GM21515 (cell line): Measurements from ENCODE around the gene LSAMP.
"Not testable (repeated sequence)": the region's sequence is repeated elsewhere in the genome, so short reads cannot be mapped to it uniquely, and the experiment has no call there.

Experiments used
- ATAC-seq: cut with Tn5 transposase; IDR thresholded peaks from one replicate; pipeline ENCODE4 v1.9.1; 2021; ENCODE audit not compliant: unreplicated experiment

The LSAMP gene

DNA sequence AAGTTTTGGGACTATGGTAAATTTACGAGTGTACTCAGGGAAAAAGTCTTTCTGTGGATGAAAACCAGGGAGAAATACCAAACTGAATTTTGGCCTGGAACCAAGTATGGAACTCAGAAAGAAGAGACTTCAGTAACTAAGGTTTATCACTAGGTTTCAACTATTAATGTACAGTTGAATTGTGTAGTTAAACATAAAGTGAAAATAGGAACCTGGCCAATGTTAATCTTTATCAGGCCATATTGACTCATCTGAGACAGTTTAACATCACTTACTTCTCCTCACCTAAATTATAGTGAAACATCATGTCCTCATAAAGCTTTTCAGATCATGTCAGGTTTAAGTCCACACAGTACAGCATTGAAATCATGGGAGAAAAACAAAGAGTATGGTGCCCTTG lies 197.7 kb downstream of the LSAMP start:
- no peak for ATAC-seq

DNA sequence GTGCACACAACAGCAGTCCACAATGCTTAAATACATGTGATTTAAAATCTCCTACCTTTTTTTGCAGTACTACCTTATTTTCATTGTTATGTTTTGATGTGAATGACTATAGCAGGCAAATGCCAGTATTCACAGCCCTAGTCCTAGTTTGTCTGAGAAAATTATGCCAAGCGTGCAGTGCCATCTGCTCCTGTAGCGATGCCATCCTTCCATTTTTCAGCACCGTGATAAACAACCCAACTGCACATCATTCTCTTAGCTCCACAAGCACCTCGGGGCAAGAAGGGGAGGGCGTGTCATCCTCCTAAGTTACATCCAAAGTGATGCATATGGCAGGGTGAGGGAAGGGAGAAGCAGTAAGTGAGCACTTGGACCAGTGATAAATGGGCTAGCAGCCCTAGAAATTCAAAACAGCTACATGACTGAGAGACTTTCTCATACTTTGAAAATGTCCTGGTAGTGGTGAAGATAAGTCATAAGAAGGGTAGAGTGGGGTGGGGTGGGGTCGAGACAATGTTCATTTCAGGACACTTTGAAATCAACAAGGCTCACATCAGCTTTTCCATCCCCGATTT lies 198.8 kb downstream of the LSAMP start:
- ATAC-seq, result no peak

DNA sequence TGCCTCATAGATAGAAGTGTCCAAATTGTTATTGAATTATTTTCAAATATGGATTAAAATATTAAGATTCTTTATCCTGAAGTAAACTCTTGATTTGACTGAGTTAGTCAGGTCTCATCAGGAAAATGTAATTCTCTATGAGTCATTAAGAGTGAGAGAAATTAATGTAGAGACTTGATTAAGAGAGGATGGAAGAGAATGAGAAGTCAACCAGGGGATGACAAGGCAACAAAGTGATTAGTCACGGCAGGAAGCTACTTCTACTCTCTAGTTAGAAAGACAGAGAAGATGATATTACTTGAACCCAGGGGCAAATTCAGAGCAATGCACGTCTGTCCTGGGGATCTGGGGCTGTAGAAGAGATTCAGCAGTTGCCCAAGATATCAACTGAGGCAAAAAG lies 202.5 kb downstream of the LSAMP start:
- no peak for ATAC-seq

DNA sequence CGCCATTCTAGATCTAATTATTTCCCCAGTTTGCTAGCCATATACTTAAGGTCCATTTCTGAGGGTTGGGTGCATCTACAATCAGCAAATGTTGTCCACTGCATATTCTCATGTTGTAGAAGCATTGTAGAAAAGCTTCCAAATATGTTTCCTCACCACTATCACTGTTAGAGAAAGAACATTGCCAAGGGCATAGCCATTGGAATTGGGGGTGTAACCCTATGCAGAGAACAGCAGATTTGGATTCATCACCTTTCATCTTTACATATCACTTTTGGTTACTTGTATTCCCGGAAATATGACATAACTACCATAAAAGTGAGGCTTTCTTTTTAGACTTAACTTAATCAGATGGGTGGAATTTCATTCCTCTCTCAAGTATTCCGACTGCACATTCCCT lies 203.6 kb downstream of the LSAMP start:
- ATAC-seq, result no peak

DNA sequence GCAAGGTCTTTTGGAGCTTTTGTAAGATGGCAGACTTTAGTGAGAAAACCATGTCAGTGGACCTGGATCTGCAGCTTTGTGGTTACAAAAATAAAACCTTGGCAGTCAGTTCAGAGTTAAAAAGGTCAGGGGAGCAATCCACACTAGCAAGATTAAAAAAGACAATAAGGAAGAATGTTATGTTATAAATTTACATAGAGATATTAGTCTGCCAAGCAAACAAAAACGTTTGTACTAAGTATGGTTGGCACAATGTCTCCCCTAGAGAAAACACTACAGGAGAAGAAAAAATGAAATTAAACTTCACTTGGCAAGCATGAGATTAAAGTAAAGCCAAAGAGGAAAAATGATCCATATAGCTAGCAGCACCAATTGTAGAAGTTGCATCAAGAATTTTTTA lies 205.0 kb downstream of the LSAMP start:
- no peak for ATAC-seq

DNA sequence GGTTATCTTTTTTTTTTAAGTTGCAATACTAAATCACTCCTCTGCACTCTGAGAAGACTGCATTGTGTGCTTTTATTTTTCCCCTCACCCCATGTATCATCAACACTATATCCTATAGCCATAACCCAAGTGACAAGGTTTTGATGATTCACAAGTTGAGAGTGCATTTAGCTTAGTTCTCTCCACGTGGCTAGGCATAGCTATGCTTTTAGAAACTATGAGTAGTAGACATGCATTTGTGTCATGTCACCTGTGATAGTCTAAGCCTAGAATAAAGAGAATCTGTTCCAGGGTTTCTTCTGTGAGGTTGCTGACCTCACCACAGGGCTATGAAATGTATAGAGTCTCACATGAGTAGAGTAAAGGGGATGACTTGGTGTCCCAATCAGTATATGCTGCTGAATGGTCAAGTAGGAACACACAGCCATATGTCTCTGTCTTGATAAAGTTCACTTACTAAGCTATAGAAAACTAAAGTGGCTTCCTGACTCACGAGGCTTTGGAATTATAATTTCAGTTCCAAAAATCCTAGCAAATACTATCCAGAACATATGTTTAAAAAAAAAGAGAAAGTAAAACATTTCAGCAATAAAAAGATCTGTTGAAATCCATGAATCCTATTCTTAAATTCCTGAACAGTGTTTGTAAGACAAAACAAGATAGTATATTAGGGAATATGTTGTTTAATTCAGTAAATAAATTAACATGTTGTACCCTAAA lies 206.3 kb downstream of the LSAMP start:
- ATAC-seq, result no peak

DNA sequence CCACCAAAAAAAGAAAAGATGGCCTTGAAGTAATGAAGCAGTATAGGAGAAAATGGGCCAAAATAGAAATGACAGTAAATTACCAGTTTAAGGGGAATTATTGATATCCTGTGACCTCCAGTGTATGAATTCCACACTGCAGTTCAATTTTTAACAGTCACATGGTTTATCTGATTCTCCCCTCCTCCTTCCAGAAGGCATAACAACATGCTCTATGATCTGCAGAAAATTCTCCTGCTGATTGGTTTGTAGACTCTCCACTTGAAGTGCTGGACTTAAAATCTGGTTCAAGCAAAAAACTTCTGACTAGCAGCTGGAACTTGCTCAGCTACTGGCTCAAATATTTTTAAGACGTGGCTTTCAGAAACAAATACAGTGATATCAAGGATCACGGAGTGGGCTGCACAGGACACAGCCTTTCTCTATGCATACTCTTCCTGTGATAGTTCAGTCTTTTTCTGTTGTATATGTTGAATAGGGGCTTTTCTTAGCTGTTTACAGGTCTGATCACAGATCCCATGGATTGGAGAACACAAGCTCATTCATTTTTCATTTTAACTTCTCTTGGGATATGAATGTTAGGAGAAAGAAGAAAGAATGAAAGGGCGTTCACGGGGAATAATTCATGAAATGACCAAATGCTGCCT lies 211.5 kb downstream of the LSAMP start:
- ATAC-seq, result no peak

DNA sequence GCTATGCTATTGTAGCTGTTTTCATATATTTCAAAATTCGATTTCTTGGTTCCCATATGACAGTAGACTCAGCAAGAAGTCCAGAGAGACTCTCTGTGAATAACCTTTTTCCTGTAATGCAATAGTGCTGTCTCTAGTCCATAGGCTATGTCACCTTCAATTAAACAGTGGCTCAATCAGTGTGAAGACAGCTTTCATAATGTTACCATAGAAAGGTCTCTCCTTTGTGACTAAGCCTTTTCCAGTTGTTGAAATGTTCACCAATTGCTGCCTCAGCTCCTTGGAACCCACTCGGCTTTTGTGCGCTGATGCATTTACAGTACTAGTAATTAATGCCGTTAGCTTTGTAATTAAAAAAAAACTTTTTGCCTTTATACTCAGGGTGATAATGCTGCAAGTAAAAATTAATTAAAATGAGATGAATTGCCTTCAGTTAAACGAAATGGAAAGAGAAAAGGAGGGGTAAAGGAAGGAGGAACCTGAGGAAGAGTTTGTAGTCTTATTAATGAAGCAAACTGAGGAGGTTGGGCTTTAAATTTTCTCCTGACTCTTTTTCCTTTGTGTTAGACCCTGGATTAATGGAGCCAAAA lies 214.8 kb downstream of the LSAMP start:
- ATAC-seq, result no peak

DNA sequence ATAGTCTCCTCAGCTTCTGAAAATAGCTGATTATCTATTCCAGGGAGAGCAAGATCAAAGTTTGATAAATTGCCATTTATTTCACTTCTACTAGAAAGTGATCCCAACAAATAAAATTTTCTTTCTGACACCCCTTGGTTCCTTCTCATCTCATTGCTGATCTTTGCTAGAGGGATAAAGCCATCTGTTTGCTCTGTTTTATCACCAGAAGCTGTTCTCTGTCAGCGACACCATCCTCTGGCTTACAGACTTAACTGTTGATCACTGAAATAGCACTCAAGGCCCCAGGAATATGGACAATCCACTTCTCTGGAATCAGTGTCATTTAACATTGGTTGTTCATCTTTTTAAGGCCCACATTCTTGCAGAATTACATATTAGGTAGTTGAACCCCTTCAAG lies 219.0 kb downstream of the LSAMP start:
- no peak for ATAC-seq

DNA sequence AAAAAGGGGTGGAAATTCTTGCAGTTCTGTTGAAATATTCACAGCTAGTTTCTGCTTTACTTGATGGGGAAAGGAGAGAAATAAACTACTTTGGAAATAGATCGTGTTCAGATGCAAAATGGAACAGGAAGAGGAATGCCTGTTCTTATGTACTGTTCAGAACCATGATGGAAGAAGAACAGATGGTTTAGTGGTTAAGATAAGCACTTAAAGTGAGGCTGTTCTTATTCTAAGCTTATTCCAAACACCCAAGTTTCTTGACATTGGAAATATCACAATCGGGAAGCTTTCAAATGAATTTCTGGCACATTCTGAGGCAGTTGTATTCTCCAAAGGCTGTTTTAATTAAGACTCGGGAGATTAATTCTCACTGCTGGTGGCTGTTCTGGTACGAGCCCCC lies 228.5 kb downstream of the LSAMP start:
- ATAC-seq, result no peak

DNA sequence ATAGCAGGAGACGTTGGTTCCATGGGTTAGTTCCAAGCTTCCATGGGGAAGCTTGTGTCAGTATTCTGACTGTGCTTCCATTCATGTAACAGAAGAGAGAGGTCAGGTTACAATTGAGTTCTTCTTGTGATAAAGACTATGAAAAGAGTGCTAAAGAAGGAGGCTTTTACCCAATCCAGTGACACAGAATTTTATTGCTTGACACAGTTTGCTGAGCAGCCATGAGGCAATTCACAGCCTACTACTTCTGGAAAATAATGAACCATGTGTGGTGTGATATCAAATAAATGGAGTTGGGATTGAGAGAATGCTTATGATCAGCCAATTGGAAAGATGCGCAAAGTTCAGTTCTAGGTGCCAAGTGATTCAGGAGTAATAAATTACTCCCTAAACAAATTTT lies 233.4 kb downstream of the LSAMP start:
- ATAC-seq, result no peak

DNA sequence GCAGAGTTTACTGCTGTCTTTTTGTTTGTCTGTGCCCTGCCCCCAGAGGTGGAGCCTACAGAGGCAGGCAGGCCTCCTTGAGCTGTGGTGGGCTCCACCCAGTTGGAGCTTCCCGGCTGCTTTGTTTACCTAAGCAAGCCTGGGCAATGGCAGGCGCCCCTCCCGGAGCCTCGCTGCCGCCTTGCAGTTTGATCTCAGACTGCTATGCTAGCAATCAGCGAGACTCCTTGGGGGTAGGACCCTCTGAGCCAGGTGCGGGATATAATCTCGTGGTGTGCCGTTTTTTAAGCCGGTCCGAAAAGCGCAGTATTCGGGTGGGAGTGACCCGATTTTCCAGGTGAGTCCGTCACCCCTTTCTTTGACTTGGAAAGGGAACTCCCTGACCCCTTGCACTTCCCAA lies 236.5 kb downstream of the LSAMP start:
- not testable (repeated sequence) for ATAC-seq

DNA sequence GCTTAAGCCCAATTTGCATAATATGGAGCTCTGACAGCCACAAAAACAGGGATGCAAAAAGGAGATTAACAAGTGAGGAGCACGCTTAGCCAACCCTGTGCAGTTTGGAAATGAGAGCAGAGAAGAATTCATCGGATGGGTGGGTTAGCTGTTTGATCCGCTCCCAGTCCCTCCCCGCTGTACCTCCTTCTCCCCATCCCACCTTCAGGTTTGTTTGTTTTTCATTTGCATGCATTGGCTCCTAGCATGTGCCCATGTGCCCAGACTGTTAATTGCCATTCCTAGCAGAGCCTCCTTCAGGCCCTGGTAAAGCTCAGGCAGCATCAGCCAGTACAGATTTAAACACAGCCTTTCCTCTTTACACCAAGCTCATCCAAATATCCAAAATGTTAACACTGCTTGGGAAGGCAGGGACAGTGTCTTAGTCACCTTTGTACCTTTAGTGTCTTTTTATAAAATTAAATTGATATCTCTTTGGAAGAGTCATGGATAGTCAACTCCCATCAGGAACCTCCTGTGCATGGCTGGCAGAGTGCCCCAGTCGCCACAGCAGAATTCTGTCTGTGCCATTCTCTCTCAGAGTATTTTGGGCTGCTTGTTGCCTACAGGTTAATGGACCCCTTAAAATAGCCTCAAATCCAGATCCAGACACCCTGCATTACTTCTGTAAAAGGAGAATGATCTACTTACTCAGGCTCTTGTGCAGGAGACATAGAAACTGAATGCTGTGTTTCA lies 244.2 kb downstream of the LSAMP start:
- no peak for ATAC-seq

DNA sequence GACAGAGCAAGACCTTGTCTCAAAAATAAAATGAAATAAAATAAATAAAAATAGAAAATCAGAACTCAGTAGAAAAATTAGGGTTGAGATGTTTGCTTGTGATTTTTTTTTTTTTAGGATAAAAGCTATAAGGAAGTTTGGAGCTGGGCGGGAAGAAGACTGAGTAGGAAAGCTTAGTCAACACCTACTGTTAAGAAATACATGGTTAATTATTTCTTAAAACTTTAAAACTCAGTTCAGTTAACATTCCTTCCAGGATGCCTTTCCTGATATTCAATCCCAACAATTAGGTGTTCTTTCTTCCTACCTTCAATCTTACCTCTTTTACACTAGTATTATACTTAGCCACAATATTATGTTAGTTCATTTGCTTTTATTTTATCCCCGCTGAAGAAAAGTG lies 246.2 kb downstream of the LSAMP start:
- no peak for ATAC-seq

DNA sequence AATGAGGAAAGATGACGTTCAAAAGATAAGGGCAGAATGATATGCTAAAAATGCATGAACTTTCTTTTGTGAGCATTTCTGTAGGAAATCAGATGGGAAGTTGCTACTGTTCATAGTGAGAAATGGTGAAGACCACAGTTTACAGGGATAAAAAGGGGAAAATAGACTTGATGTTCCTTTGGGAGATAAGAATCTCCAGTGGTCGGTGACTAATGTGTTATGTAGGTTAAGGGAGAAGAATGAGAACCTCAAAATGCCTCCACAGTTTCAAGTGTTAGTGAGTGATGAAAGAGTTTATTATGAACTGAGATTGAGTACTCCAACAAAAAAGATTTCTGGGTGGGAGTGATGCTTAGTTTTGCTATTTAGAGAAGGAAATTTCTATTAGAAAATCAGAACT lies 247.2 kb downstream of the LSAMP start:
- no peak for ATAC-seq

DNA sequence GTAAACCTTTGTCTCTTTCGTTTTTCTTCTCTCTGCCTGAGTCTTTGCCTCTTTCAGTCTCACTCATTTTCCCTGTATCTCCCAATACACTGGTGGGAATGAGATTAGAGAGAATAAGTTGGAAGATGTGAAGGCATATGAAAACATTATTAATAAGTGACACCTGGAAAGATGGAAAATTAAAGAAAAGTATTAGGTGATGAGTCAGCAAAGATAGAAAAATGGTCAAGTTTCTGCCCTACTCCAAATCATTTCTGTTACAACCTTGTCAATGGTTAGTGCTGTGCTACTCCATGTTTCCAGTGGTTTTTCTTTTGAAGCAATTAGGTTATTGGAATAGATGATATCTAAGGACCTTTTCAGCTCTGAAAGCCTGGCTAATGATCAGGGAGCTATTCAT lies 252.8 kb downstream of the LSAMP start:
- ATAC-seq, result no peak

DNA sequence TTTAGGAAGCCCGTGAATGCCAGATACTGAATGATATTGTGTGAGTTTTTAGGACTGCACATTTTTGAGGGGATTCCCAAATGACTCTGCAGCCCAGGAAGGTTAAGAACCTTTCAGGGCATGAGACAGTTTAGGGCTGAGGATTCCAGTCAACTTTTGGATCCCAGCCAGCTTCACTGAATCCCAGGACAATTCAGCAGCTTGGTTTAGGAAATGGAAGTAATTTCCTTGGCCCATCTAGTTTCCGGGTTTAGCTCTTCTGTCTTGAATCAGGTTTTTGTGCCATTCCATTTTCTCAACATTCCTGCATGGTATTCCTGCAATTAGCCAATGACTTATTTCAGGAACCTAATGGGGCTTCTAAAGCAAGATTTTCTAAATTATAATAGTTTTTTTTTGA lies 253.9 kb downstream of the LSAMP start:
- no peak for ATAC-seq

DNA sequence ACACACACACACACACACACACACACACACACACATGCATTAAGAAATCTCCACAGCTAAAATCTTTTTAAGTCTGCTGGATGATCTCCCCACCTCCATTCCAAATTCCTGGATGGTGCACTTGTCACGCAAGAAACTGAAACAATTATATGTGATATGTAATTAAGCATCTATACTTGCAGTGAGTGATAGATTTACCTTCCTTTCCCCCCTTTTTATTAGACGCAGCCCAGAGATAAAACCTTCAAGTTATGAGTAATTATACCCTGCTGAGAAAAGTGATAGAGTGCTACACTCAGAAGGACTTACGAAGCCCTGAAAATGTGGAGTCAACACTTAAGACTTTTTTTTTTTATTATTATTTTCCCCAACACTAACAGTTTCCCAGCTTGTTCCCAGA lies 255.2 kb downstream of the LSAMP start:
- ATAC-seq, result no peak

DNA sequence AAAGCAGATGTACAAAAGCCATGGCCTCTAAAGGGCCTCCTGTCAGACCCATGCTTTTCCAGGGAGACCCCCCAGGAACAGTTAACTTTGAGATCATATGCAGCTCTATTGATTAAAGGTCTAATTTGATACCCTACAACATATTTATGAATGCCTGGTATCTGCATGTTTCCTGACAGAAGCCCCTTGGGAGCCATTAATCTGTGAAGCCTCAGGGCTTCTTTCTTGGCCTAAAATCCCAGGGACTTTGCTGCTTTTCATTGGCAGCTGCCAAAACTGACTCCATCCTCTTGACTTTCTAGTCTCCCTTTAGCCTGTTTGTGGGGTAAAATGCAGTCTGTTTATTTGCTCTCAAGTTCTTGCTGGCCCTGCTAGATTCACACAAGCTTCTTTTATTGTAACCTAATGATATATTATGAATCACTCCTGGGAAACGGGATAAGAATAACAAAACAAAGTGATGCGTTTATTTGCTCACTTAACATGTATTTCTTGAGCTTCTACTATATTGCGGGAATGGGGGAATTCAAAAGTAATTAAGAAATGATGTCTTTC lies 257.0 kb downstream of the LSAMP start:
- no peak for ATAC-seq

DNA sequence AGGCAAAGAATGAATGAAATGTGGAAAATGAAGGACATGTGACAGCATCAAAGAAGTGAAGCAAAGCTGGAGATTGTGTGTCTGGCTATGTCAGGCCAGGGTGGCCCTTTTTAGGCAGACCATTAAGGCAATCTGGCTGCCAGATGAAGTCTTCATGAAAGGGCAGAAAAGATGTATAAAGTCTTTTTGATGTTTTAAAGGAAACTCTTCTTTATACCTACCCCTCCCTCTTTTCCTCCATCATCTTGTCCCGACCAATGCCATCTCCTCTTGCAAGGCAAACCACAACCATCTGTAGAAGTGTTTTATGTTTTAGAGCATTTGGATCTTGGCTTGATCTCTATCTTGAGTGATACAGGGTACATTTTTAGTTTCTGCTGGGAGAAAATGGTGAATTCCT lies 259.2 kb downstream of the LSAMP start:
- no peak for ATAC-seq

DNA sequence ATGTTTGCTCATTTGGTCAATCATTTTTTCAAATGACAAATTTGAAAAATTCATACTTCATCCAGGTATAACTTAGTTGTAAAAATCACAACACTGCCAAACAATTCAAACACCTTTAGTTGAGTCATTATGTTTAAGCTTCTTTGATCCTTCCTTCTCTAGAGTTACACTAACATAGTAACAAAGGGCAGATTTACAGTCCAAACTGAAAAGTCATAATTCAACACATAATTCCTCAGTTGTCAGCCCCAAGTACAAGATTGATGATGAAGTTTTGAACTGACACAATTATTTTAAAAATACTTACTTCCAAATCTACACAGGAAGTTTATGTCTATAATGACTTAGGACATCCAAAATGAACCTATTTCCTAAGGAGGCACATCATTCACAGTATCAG lies 264.1 kb downstream of the LSAMP start:
- no peak for ATAC-seq
